Measurements from ENCODE around the gene F9. TPM values are rescaled to one million over a fixed set of nuclear protein-coding genes. Genes with fewer than 3 reads are reported as not detected.
"Not testable (repeated sequence)": the region's sequence is repeated elsewhere in the genome, so short reads cannot be mapped to it uniquely, and the experiment has no call there.

Gene F9
- polyA plus RNA-seq: not detected

GRCh38 chrX:139530550-139530949 is at the start of gene F9:
Gene F9, plus strand, starts transcription at chrX:139530739. Its CDS starts 26 bp downstream, at chrX:139530765.
- H3K36me3 Mint-ChIP-seq: no peaks in the 10 kb centered on the region
- no peak within 1 kb of the TSS for H3K4me3 Mint-ChIP-seq
- H3K4me1 Mint-ChIP-seq: peaks cover 0 to 2% (median 0%) of the 10 kb centered on the region in 3 donors
- H3K27ac Mint-ChIP-seq: no peak within 1 kb of the TSS
- no peaks in the 10 kb centered on the region for H3K9me3 Mint-ChIP-seq
- H3K27me3 Mint-ChIP-seq: no peaks in the 10 kb centered on the region

- H3K27ac Mint-ChIP-seq: no peak overlapping the region
- no peaks in the 10 kb centered on the region for H3K4me1 Mint-ChIP-seq
- no peaks in the 10 kb centered on the region for H3K9me3 Mint-ChIP-seq
- no peak overlapping the region for H3K4me3 Mint-ChIP-seq
- H3K27me3 Mint-ChIP-seq: no peaks in the 10 kb centered on the region
- H3K36me3 Mint-ChIP-seq: no peaks in the 10 kb centered on the region
Observed at GRCh38 chrX:139483699-139484098, 46.8 kb upstream of the F9 start.

- Mint-ChIP-seq H3K27me3 (no peaks in the 10 kb centered on the region), H3K4me1 (no peaks in the 10 kb centered on the region), H3K27ac (no peak overlapping the region), H3K36me3 (no peaks in the 10 kb centered on the region), H3K4me3 (no peak overlapping the region), H3K9me3 (no peaks in the 10 kb centered on the region)
Observed at GRCh38 chrX:139484591-139484990, 45.9 kb upstream of the F9 start.

- H3K27me3 Mint-ChIP-seq: no peaks in the 10 kb centered on the region
- no peak overlapping the region for H3K4me3 Mint-ChIP-seq
- H3K36me3 Mint-ChIP-seq: no peaks in the 10 kb centered on the region
- no peak overlapping the region for H3K27ac Mint-ChIP-seq
- H3K9me3 Mint-ChIP-seq: peaks cover 0 to 1% (median 0%) of the 10 kb centered on the region in 3 donors
- no peaks in the 10 kb centered on the region for H3K4me1 Mint-ChIP-seq
Observed at GRCh38 chrX:139495324-139495723, 35.2 kb upstream of the F9 start.

GRCh38 chrX:139506333-139506732 is 24.2 kb upstream of the F9 start:
- peaks cover 2% of the 10 kb centered on the region for H3K27me3 Mint-ChIP-seq
- H3K4me1 Mint-ChIP-seq: no peaks in the 10 kb centered on the region
- H3K4me3 Mint-ChIP-seq: no peak overlapping the region
- no peaks in the 10 kb centered on the region for H3K36me3 Mint-ChIP-seq
- no peak overlapping the region for H3K27ac Mint-ChIP-seq
- H3K9me3 Mint-ChIP-seq: peaks cover 0 to 1% (median 0%) of the 10 kb centered on the region in 3 donors

GRCh38 chrX:139508099-139508498 is 22.4 kb upstream of the F9 start:
- no peaks in the 10 kb centered on the region for H3K4me1 Mint-ChIP-seq
- H3K27ac Mint-ChIP-seq: no peak overlapping the region
- H3K27me3 Mint-ChIP-seq: peaks cover 2% of the 10 kb centered on the region
- no peaks in the 10 kb centered on the region for H3K9me3 Mint-ChIP-seq
- no peaks in the 10 kb centered on the region for H3K36me3 Mint-ChIP-seq
- H3K4me3 Mint-ChIP-seq: no peak overlapping the region

GRCh38 chrX:139518475-139518874 is 12.1 kb upstream of the F9 start:
- Mint-ChIP-seq H3K36me3 (no peaks in the 10 kb centered on the region), H3K4me1 (no peaks in the 10 kb centered on the region), H3K9me3 (peaks cover 1 to 5% (median 2%) of the 10 kb centered on the region in 3 donors), H3K4me3 (no peak overlapping the region), H3K27me3 (no peaks in the 10 kb centered on the region), H3K27ac (no peak overlapping the region)

- not testable (repeated sequence) for H3K4me3 Mint-ChIP-seq, H3K36me3 Mint-ChIP-seq, H3K9me3 Mint-ChIP-seq, H3K27me3 Mint-ChIP-seq, H3K4me1 Mint-ChIP-seq, H3K27ac Mint-ChIP-seq
Observed at GRCh38 chrX:139528829-139529228, 1.7 kb upstream of the F9 start.

GRCh38 chrX:139532834-139533233 is 2.3 kb downstream of the F9 start:
- no peaks in the 10 kb centered on the region for H3K9me3 Mint-ChIP-seq
- no peaks in the 10 kb centered on the region for H3K27me3 Mint-ChIP-seq
- no peak overlapping the region for H3K4me3 Mint-ChIP-seq
- H3K36me3 Mint-ChIP-seq: no peaks in the 10 kb centered on the region
- H3K4me1 Mint-ChIP-seq: peaks cover 0 to 2% (median 0%) of the 10 kb centered on the region in 3 donors
- H3K27ac Mint-ChIP-seq: no peak overlapping the region

- H3K27ac Mint-ChIP-seq: no peak overlapping the region
- no peaks in the 10 kb centered on the region for H3K27me3 Mint-ChIP-seq
- no peak overlapping the region for H3K4me3 Mint-ChIP-seq
- peaks cover 0 to 2% (median 0%) of the 10 kb centered on the region in 3 donors for H3K4me1 Mint-ChIP-seq
- no peaks in the 10 kb centered on the region for H3K36me3 Mint-ChIP-seq
- no peaks in the 10 kb centered on the region for H3K9me3 Mint-ChIP-seq
Observed at GRCh38 chrX:139533444-139533843, 2.9 kb downstream of the F9 start.

- peak overlapping the region in 1 of 3 donors; percentile 29 for H3K27ac Mint-ChIP-seq
- H3K4me3 Mint-ChIP-seq: no peak overlapping the region
- peaks cover 3% of the 10 kb centered on the region for H3K36me3 Mint-ChIP-seq
- no peaks in the 10 kb centered on the region for H3K4me1 Mint-ChIP-seq
- no peaks in the 10 kb centered on the region for H3K27me3 Mint-ChIP-seq
- H3K9me3 Mint-ChIP-seq: no peaks in the 10 kb centered on the region
Observed at GRCh38 chrX:139538907-139539790, 8.6 kb downstream of the F9 start.

GRCh38 chrX:139542652-139543051 is 12.1 kb downstream of the F9 start:
- Mint-ChIP-seq H3K4me1 (no peaks in the 10 kb centered on the region), H3K27me3 (no peaks in the 10 kb centered on the region), H3K36me3 (peaks cover 3% of the 10 kb centered on the region), H3K27ac (no peak overlapping the region), H3K4me3 (no peak overlapping the region), H3K9me3 (no peaks in the 10 kb centered on the region)

GRCh38 chrX:139543920-139544319 is 13.4 kb downstream of the F9 start:
- Mint-ChIP-seq H3K4me1 (no peaks in the 10 kb centered on the region), H3K27me3 (no peaks in the 10 kb centered on the region), H3K27ac (no peak overlapping the region), H3K4me3 (no peak overlapping the region), H3K36me3 (peaks cover 3% of the 10 kb centered on the region), H3K9me3 (no peaks in the 10 kb centered on the region)

GRCh38 chrX:139544591-139544990 is 14.1 kb downstream of the F9 start:
- Mint-ChIP-seq H3K4me3 (no peak overlapping the region), H3K9me3 (no peaks in the 10 kb centered on the region), H3K27me3 (no peaks in the 10 kb centered on the region), H3K36me3 (peaks cover 3% of the 10 kb centered on the region), H3K27ac (no peak overlapping the region), H3K4me1 (no peaks in the 10 kb centered on the region)

GRCh38 chrX:139554376-139554775 is 23.8 kb downstream of the F9 start:
- Mint-ChIP-seq H3K27ac (no peak overlapping the region), H3K4me1 (peaks cover 11 to 19% (median 15%) of the 10 kb centered on the region in 3 donors), H3K27me3 (peaks cover 4% of the 10 kb centered on the region), H3K36me3 (no peaks in the 10 kb centered on the region), H3K9me3 (no peaks in the 10 kb centered on the region), H3K4me3 (peak overlapping the region; percentile 8 to 60 (median 34))

Measured in IgD-negative memory B cell (primary cell).